ENCODE data around the gene GTF2F1.
A peak's percentile ranks its signal among the peaks of the same experiment; 100 is the strongest.
"Not testable (repeated sequence)": the region's sequence is repeated elsewhere in the genome, so short reads cannot be mapped to it uniquely, and the experiment has no call there.

The GTF2F1 gene

GRCh38 chr19:6393074-6393982 is at the start of gene GTF2F1:
Gene GTF2F1 (minus strand): TSS chr19:6393164. CDS start chr19:6392995, 169 bp downstream.
- peak; percentile 98 for DNase-seq (ENCODE audit: low spot score)

GRCh38 chr19:6442087-6442688 is 49.2 kb upstream of the GTF2F1 start:
- no peak for DNase-seq (ENCODE audit: low spot score)

GRCh38 chr19:6440905-6441304 is 47.9 kb upstream of the GTF2F1 start:
- no peak for DNase-seq (ENCODE audit: low spot score)

GRCh38 chr19:6439743-6440142 is 46.8 kb upstream of the GTF2F1 start:
- no peak for DNase-seq (ENCODE audit: low spot score)

GRCh38 chr19:6433663-6434062 is 40.7 kb upstream of the GTF2F1 start, which contains the start of gene SLC25A41:
Gene SLC25A41 (minus strand): TSS chr19:6433763. CDS start chr19:6433693, 70 bp downstream.
- DNase-seq (ENCODE audit: low spot score) = no peak

- DNase-seq (ENCODE audit: low spot score) = no peak
These were observed 40.2 kb upstream of the GTF2F1 start for GRCh38 chr19:6433165-6433564.

- DNase-seq (ENCODE audit: low spot score) = no peak
These were observed 38.9 kb upstream of the GTF2F1 start for GRCh38 chr19:6431891-6432290.

- DNase-seq (ENCODE audit: low spot score) = no peak
These were observed 36.7 kb upstream of the GTF2F1 start for GRCh38 chr19:6429419-6430221.

GRCh38 chr19:6428692-6429418 is 35.9 kb upstream of the GTF2F1 start:
- DNase-seq (ENCODE audit: low spot score) = not testable (repeated sequence)

- DNase-seq (ENCODE audit: low spot score) = no peak
These were observed 34.2 kb upstream of the GTF2F1 start for GRCh38 chr19:6427131-6427530.

GRCh38 chr19:6425732-6426620 is 33.0 kb upstream of the GTF2F1 start:
- DNase-seq (ENCODE audit: low spot score) = no peak

- DNase-seq (ENCODE audit: low spot score) = peak; percentile 100
These were observed 32.2 kb upstream of the GTF2F1 start for GRCh38 chr19:6424939-6425731.

- DNase-seq (ENCODE audit: low spot score) = no peak
These were observed 31.4 kb upstream of the GTF2F1 start, which contains the start of gene KHSRP for GRCh38 chr19:6424195-6424938. Gene KHSRP (minus strand): TSS chr19:6424811. CDS start chr19:6424701, 110 bp downstream.

GRCh38 chr19:6423499-6424194 is 30.7 kb upstream of the GTF2F1 start:
- DNase-seq (ENCODE audit: low spot score) = peak; percentile 63

GRCh38 chr19:6421075-6422014 is 28.4 kb upstream of the GTF2F1 start:
- DNase-seq (ENCODE audit: low spot score) = no peak

GRCh38 chr19:6418562-6418932 is 25.6 kb upstream of the GTF2F1 start:
- no peak for DNase-seq (ENCODE audit: low spot score)

Data from COLO829 (cell line).